Stimulated activated CD8-positive, alpha-beta memory T cell treated with anti-CD3 and anti-CD28 coated beads, Interleukin-15, amount 100 ng/mL, for 4 hours (primary cell): ENCODE results near the gene SAMD3.
A peak's percentile ranks its signal among the peaks of the same experiment; 100 is the strongest.
"Not testable (repeated sequence)": the region's sequence is repeated elsewhere in the genome, so short reads cannot be mapped to it uniquely, and the experiment has no call there.

Experiments
- DNase-seq, 2 donors: peaks; one replicate each; pipeline ENCODE4 v3.0.0-alpha.2; 2020; ENCODE audit warnings: low read depth in 2 of 2

Gene SAMD3

DNA sequence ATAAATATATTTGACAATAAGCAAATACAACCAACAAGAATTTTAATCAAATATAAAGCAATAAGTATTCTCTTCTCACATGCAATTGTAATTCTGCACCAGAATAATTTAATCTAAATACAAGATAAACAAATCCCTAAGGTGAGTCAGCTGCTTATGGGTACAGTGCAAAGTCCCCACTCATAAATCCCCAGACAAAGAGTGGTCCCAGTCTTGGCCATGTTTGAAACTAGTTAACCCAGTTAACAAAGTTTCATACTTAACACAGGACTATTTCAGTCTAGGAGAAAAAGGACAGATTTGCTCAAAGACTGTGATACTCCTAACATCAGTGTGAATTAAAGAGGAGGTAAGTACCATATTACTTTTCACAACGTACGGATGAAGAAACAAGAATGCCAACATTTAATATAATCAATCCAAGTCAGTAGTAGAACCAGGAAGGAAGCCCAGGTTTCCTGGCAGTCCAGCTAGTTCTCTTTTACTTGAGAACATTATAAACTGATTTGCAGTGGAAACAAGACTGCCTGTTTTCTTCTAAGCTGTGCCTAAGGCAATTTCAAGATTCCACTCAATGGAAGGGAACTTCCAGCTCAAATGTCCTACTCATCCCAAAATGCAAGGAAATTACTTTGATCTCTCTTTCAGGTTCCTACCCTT, 10.4 kb downstream of the SAMD3 start:
- no peak for DNase-seq

DNA sequence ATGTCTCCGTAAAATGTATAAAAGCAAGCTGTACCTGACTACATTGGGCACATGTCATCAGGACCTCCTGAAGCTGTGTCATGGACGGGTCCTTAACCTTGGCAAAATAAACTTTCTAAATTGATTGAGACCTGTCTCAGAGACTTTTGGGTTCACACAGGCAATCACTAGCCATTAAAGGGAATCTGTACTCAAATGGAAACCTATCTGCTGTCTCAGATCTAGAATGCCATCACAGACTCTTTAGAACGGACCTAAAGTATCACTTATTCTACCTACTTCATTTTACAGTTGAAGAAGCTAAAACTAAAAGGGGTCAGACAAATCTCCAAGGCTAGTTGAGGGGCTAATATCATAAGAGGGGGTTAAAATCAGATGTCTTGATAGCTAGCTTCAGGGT, 11.1 kb downstream of the SAMD3 start:
- no peak for DNase-seq

- no peak for DNase-seq
Observed at GRCh38 chr6:130207979-130208649, 14.6 kb downstream of the SAMD3 start.

DNA sequence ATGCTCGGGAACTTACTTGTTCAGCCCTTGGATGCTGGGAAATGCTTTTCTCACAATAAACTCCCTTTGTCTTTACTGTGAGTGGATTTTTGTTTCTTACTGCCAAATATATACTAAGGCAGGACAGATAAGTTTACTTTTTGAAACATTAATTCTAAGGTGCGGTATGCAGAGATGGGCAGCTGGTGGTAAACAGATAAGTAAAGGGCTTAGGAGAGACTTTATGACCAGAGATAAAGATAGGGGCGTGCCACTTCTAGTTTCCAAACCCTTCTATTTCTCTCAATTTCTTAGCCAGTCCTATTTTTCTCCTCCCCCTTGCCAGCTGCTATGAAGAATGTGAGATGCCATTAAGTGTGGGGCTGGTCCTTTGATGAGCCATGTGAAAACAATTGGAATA, 16.3 kb downstream of the SAMD3 start:
- DNase-seq = no peak

DNA sequence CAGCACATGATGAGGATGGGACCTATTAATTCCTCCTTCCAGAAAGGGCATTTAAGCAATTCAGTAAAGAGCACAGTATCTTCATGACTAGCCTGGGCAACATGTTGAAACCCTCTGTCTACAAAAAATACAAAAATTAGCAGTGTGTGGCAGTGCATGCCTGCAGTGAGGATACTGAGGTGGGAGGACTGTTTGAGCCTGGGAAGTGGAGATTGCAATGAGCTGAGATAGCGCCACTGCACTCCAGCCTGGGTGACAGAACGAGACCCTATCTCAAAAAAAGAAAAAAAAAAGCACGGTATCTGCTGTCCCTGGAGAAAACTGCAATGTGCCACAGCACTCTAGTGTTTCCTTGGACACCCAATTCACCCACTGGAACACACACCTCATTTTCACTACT, 18.4 kb downstream of the SAMD3 start:
- no peak for DNase-seq

DNA sequence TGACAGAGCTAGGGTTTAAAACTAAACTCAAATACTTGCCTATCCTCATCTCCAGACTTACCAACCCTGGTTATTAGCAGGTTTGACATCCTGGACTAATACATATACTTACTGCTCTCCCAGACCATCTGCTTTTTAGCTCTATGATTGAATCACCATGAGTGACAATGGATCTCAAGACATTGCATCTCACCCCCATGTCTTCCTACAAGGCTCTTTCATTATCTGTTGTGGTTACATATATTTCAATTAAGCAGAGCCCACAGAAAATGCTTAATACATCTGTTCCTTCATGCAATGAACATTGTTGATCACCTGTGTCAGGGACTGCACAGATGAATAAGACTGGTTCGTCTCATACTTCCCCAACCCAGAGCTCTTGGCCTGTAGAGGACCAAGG, 19.4 kb downstream of the SAMD3 start:
- DNase-seq = no peak

DNA sequence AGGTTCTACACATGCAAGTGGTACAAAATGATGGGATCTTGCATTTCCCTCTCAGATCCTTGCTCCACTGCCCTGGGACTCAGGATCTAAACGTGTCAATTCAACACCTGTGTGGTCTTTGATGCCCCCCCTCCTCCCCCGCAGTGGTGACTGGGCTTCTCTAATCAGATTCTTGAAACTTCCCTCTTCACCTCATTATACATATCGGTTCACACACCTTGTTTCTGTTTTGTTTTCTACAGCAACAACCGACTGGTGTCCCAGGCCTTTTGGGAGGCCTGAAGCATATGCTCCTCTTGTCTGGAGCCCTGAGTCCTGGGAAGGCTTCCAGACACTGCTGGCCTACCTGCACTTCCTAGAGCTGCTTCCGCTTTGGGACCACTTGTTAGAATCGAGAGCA, 20.0 kb downstream of the SAMD3 start:
- DNase-seq = peak in 1 of 2 donors; percentile 36

DNA sequence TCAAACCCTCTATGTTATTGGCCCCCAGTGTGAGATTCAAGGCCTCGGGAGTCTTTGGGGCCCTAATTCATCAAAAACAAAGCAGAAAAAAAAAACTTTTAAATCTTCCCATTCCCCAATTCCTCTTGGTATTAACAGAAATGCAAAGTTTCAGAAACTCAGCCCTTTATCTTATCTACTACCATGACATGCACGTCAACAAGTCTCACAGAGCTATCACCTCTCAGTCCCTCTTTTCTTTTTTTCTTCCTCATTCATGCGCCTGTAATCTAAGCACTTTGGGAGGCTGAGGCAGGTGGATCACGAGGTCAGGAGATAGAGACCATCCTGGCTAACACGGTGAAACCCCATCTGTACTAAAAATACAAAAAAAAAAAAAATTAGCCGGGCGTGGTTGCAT, 22.7 kb downstream of the SAMD3 start:
- DNase-seq = no peak

- DNase-seq = no peak
Observed at GRCh38 chr6:130198483-130199035, 24.2 kb downstream of the SAMD3 start.

- DNase-seq = not testable (repeated sequence)
Observed at GRCh38 chr6:130197816-130198482, 24.8 kb downstream of the SAMD3 start.

DNA sequence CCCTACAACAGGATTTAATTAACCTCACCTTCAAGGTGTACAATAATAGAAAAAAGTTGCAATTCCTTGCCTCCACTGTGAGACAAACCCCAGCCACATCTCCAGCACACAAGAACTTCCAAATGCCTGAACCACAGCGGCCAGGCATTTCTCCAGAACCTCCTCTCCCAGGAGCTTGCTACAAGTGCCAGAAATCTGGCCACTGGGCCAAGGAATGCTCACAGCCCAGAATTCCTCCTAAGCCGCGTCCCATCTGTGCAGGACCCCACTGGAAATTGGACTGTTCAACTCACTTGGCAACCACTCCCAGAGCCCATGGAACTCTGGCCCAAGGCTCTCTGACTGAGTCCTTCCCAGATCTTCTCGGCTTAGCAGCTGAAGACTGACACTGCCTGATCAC, 28.3 kb downstream of the SAMD3 start:
- DNase-seq = not testable (repeated sequence)

DNA sequence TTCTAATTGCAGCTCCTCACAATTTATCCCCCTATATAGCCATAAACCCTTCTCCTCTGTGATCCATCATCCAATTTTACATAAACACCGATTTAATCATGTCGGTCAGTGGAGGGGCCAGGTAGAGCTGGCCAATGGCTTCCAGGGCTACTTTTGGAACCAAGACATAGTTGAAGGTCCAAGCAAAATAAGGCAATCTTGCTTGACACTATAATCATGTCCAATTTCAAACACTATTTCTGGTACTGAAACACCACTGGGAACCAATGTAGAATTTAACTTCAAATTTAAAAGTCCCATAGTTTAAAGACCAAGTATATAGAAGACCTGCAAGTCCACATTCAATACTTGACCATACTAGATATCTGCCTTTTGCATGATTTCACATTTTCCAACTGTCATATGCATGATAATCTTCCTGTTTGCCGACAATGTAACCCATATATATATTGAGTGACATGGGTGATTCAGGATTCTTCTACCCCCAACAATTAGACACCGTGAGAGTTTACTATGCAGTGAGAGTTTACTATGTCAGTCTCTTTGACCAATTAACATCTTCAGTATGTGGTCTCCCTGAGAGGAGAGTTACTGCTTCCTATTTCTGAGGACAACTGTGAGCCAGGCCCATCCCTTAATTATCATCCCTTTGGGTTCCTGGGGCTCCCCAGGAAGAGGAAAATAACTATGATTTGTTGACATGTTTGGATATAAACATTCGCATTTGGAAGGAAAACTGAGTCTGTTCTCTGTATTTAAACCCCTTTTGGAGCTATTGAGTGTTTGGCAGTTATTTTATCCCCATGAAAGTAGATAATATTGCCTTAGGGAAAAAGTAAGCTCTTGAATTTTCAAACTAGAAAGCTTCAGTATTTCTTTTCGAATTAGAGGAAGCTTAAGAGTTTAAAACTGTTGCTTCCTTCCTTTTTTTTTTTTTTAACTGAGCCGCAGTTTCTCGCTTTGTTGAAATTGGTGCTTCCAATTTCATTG, 31.8 kb downstream of the SAMD3 start:
- DNase-seq = no peak

- DNase-seq = no peak
Observed at GRCh38 chr6:130189531-130190397, 33.0 kb downstream of the SAMD3 start.

GRCh38 chr6:130188207-130188899, 34.4 kb downstream of the SAMD3 start:
- DNase-seq = no peak

DNA sequence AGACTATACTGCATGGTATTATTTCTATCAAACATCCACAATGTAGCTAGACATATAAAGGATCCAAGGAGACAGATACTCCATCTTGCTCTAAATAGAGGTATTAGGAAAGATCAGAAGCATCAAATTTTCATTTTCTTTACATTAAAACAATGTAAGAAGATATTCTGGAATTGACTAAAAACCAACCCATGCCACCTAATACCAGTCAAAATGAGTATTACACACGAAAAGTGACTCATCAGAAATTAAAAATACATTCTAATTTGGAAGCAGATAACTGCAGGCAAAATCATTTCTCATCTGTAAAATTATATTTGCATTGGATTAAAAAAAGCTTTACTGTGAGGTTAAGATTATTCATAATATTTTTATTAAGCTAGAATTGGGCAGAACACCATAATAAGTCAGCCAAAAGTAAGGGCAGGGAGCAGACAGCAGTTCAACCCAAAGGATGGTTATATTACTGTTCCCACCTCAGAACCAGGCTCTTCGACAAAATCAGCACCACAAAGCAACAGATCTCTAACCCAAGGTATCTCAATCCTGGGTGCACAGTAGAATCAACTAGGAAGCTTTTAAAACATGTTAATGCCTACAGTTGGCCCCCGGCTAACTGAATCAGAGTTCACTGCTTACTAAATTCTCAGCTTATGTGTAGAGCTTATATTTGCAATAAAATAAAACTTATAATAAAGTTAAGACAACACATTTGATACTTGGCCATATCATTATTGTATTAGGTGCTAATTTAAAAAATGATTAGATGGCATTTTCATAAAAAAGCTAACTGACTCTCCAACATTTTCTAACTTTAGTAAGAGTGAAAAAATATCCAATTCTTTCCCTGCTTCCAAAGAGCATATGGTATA, 35.2 kb downstream of the SAMD3 start:
- no peak for DNase-seq

- DNase-seq = no peak
Observed at GRCh38 chr6:130185658-130186057, 37.1 kb downstream of the SAMD3 start.

DNA sequence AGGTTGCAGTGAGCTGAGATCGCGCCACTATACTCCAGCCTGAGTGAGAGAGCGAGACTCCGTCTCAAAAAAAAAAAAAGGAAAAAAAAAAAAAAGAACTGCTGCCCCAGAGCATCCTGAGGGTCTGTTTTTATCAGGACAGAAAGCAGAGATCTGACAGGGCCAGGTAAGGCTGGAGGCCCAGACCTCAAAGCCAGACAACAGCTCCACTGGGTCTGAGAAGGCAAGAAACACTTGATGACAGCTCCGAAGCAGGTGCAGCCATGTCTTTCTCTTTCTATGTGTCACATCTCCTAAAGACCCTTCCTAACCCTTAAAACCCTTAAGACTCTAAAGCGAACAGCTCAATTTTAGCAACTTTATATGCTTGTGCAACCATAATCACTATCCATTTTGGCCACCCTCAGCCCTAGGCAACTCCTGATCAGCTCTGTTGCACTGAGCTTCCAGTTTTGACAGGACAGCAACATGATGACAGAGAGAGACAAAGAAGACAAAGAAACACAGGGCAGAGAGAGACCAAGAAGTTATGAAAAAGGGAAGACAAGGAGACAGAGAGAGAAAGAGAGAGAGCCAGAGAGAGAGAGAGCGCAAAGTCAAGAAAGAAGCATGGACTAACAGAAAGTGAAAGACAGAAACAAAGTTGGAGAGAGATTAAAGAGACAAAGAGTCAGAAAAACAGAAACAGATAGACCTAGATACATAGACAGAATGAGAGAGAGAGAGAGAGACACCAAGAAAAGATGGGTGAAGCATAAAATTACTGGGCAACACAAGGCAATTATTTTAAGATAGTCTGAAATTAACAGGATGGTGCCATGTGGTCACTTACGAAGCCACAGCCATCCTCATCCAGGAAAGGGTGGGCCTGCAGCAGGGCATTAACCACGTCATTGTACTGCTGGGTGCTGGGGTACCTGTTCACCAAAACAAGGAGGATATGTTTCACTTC, 39.2 kb downstream of the SAMD3 start:
- DNase-seq = peak in 1 of 2 donors; percentile 8

GRCh38 chr6:130182466-130182865, 40.3 kb downstream of the SAMD3 start:
- DNase-seq = no peak
